Pancreas (tissue), 10 donors: ENCODE data around the gene CD63. TPM values are rescaled to one million over a fixed set of nuclear protein-coding genes. Genes with fewer than 3 reads are reported as not detected.
A peak's percentile ranks its signal among the peaks of the same experiment; 100 is the strongest.

Experiments
- ATAC-seq, 4 donors: fragments of 200-7000 bp; cut with Tn5 transposase; one replicate each; pipeline versions ENCODE4 v1.8.0 to v1.9.1; 2020; ENCODE audit warnings: mild to moderate bottlenecking in 4 of 4, moderate library complexity in 4 of 4
- DNase-seq, 6 donors: peaks; one replicate each; pipeline ENCODE4 v3.0.0-alpha.2; 2020
- FAIRE-seq: peaks from 2 replicates; lab custom pipeline; 2012; peaks lifted over from hg19 to GRCh38; lab: Jason Lieb, UNC
- H3K27ac ChIP-seq, 4 donors: fragments of 200-600 bp; sonication (generic); 1 replicate in 3 of 4; 2 replicates in 1 of 4; pipeline versions ENCODE4 v1.5.0 to v1.8.0; 2020
- H3K27me3 ChIP-seq, 4 donors: fragments of 200-600 bp; one replicate each; pipeline ENCODE4 v1.8.0; 2021
- H3K36me3 ChIP-seq, 3 donors: fragments of 200-600 bp; sonication (generic) in 1 of 3; one replicate each; pipeline versions ENCODE4 v1.5.0 to v1.8.0; 2020 to 2021
- H3K4me1 ChIP-seq, 3 donors: fragments of 200-600 bp; one replicate each; pipeline ENCODE4 v1.8.0; 2021
- H3K4me3 ChIP-seq, 4 donors: fragments of 200-600 bp; sonication (generic) in 2 of 4; one replicate each; pipeline versions ENCODE4 v1.5.0 to v1.8.0; 2020 to 2021
- H3K9me3 ChIP-seq, 4 donors: fragments of 200-600 bp; one replicate each; pipeline ENCODE4 v1.8.0; 2021
- CTCF ChIP-seq, 4 donors: fragments of 200-600 bp; sonication (generic) in 3 of 4; IDR thresholded peaks; one replicate each; pipeline versions ENCODE4 v1.5.0 to v1.8.0; 2021; ENCODE audit warnings: antibody characterized with exemption in 4 of 4
- WGBS, 2 donors: extraction: QIAGEN DNeasy Blood & Tissue Kit; methylation state at CpG; one replicate each; pipeline ENCODE4 v1.1.7; 2013; 5-methylcytosine and 5-hydroxymethylcytosine counted together
- intact Hi-C, 3 donors: fragments of 100-400 bp; cut with DNase I; formaldehyde crosslinking; loops; one replicate each; pipeline versions ENCODE4 v1.11.1 to v1.14.2; 2022
- polyA plus RNA-seq, 2 donors: library from polyadenylated mRNA; stranded (reverse); fragments of 200-250 nt; gene quantifications; one replicate each; pipeline ENCODE4 v1.2.3, GENCODE V29; 2013
- total RNA-seq, 6 donors: library from RNA; stranded (reverse); fragmentation: NEBNext Ultra II Directional in 4 of 6; extraction: Animal tissue kit (Norgen Biotek cat#: 25700) in 4 of 6; gene quantifications; one replicate each; pipeline versions ENCODE4 v1.2.1 to v1.2.4, GENCODE V29; 2021 to 2023
- donor health status: healthy with polysubstance abuse.
- donor health status: DM: no; HTN: no; CAD: no; lungs with moderate emphysema.
- donor health status: DM: no; HTN: no; CAD: no.
- donor health status: control.
- donor health status: control.
- donor health status: Bipolar disorder and iron deficiency.
- donor health status: DM: yes; HTN: yes; CAD: no.
- donor health status: DM: no; HTN: no; CAD: no.
- donor health status: DM: no; HTN: no; CAD: no.
- donor health status: DM: yes; HTN: yes; CAD: no.

CD63 gene
- total and polyA plus RNA-seq, 8 donors = 433 to 717 (median 578) TPM

- no peaks in the 10 kb centered on the region for H3K9me3 ChIP-seq
- TF ChIP-seq CTCF (IDR thresholded peaks at IDR 0.05) = no peak
- no peaks in the 10 kb centered on the region for H3K27me3 ChIP-seq
- peaks cover 15 to 46% (median 31%) of the 10 kb centered on the region in 3 donors for H3K4me1 ChIP-seq
- FAIRE-seq = no peak
- WGBS, 2 donors = 38 to 43% methylated on average over 4 of the region's 4 CpGs
- DNase-seq = no peak
- intact Hi-C loops = no loop called here
- no peak for ATAC-seq
- H3K36me3 ChIP-seq = no peaks in the 10 kb centered on the region
- peak overlapping the region in 2 of 4 donors; percentile 10 to 11 for H3K27ac ChIP-seq
- no peak overlapping the region for H3K4me3 ChIP-seq
Observed at GRCh38 chr12:55718015-55718414, 10.8 kb downstream of the CD63 start.

GRCh38 chr12:55717011-55718007, 11.5 kb downstream of the CD63 start:
- FAIRE-seq (no peak), DNase-seq (no peak), ATAC-seq (no peak)
- peak overlapping the region in 3 of 4 donors; percentile 9 to 87 (median 85) for H3K27ac ChIP-seq
- H3K4me1 ChIP-seq = peaks cover 15 to 46% (median 31%) of the 10 kb centered on the region in 3 donors
- WGBS, 2 donors = 51 to 64% methylated on average over 8 of the region's 8 CpGs
- H3K36me3 ChIP-seq = no peaks in the 10 kb centered on the region
- intact Hi-C loops = no loop called here
- no peak for TF ChIP-seq CTCF (IDR thresholded peaks at IDR 0.05)
- H3K4me3 ChIP-seq = peak overlapping the region; percentile 55 to 77 (median 66)
- no peaks in the 10 kb centered on the region for H3K27me3 ChIP-seq
- H3K9me3 ChIP-seq = no peaks in the 10 kb centered on the region

- Histone ChIP-seq H3K36me3 (no peaks in the 10 kb centered on the region), H3K9me3 (no peaks in the 10 kb centered on the region), H3K4me1 (peaks cover 15 to 46% (median 31%) of the 10 kb centered on the region in 3 donors), H3K27ac (peak overlapping the region; percentile 85 to 96 (median 90)), H3K4me3 (peak overlapping the region; percentile 55 to 77 (median 66)), H3K27me3 (no peaks in the 10 kb centered on the region)
- 1 to 5% methylated on average over 13 of the region's 13 CpGs for WGBS, 2 donors
- ATAC-seq (peak in 3 of 4 donors; percentile 4 to 11 (median 11)), FAIRE-seq (no peak), DNase-seq (no peak)
- no peak for TF ChIP-seq CTCF (IDR thresholded peaks at IDR 0.05)
- intact Hi-C loops = no loop called here
Observed at GRCh38 chr12:55716582-55716957, 12.2 kb downstream of the CD63 start.

GRCh38 chr12:55715833-55716581, 12.8 kb downstream of the CD63 start, which contains the start of gene BLOC1S1:
Gene BLOC1S1 (plus strand): TSS chr12:55716046. CDS start chr12:55716052, 6 bp downstream.
- peak within 1 kb of the TSS; percentile 85 to 96 (median 90) for H3K27ac ChIP-seq
- H3K4me3 ChIP-seq = peak within 1 kb of the TSS; percentile 55 to 77 (median 66)
- ATAC-seq (peak; percentile 80 to 86 (median 84)), FAIRE-seq (no peak), DNase-seq (peak; percentile 91 to 99 (median 96))
- WGBS, 2 donors = 0 to 1% methylated on average over 42 of the region's 42 CpGs
- H3K4me1 ChIP-seq = peaks cover 15 to 44% (median 31%) of the 10 kb centered on the region in 3 donors
- no peaks in the 10 kb centered on the region for H3K9me3 ChIP-seq
- no peaks in the 10 kb centered on the region for H3K36me3 ChIP-seq
- H3K27me3 ChIP-seq = no peaks in the 10 kb centered on the region
- TF ChIP-seq CTCF (IDR thresholded peaks at IDR 0.05) = no peak
- intact Hi-C loops = no loop called here
